Measurements from ENCODE around the gene ABCC1.
"Not testable (repeated sequence)": the region's sequence is repeated elsewhere in the genome, so short reads cannot be mapped to it uniquely, and the experiment has no call there.

ABCC1 gene

DNA sequence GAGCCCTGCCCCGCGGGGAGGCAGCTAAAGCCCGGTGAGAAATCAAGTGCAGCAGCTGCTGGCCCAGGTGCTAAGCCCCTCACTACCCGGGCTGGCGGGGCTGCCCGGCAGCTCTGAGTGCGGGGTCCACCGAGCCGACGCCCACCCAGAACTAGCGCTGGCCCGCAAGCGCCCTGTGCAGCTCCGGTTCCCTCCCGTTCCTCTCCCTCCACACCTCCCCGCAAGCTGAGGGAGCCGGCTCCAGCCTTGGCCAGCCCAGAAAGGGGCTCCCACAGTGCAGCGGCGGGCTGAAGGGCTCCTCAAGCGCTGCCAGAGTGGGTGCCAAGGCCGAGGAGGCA is 155.4 kb downstream of the ABCC1 start:
- not testable (repeated sequence) for DNase-seq

DNA sequence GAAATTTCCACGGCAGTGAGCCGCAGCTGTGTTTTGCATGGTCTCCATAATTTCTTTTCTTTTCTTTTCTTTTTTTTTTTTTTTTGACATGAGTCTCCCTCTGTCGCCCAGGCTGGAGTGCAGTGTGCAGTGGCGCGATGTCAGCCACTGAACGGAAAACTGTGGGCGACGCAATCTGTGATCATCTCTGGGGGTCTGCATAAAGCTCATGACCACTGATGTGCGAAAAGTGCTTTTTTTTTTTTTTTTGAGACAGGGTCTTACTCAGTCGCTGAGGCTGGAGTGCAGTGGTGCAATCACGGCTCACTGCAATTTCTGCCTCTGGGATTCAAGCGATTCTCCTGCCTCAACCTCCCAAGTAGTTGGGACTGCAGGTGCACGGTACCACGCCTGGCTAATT is 156.2 kb downstream of the ABCC1 start:
- DNase-seq: no peak

DNA sequence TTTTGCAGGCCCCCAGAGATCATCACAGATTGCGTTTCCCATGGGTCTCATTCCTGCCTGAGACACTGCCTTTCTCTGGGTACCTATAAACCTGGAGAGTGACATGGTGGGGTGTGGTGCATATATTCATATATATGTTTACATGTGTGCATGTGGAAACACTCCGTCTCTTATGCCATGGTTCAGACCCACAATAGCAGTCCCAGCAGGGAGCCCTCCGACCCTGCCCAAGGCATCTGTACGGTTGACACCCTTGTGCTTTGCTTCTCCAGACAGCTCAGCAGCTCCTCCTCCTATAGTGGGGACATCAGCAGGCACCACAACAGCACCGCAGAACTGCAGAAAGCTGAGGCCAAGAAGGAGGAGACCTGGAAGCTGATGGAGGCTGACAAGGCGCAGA is 157.1 kb downstream of the ABCC1 start:
- DNase-seq: no peak

DNA sequence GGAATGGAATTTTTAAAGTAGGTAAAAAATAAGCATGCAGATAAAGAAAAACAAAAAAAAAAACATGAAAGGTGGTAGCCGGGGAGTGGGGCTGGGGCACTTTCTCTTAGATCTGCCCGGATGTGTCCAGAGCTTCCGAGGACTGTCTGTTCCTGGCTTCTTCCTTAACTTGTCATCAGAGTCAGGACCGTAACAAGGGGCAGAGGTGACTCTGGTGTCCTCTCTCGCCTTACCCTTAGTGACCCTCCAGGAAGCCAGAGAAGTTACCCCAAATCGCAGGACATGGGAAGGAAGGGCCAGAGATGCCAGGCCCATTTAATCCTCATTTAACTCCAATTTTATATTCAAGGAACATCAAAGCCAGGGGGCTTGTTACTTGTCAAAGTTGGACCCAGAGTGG is 158.4 kb downstream of the ABCC1 start:
- no peak for DNase-seq

DNA sequence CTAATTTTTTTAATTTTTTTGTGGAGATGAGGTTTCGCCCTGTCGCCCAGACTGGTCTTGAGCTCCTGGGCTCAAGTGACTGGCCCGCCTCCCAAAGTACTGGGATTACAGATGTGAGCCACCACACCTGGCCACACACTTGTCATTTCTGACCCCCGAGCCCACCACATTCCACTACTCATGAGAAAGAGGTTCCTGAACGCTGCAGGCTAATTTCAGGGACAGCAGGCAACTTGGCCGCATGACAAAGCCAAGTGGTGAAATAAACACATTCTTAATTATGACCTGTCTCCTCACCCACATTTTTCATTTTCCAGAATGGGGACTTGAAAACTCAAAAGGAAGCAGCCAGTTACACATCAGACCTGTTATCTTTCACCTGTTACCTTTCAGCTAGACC is 159.3 kb downstream of the ABCC1 start:
- DNase-seq: no peak

DNA sequence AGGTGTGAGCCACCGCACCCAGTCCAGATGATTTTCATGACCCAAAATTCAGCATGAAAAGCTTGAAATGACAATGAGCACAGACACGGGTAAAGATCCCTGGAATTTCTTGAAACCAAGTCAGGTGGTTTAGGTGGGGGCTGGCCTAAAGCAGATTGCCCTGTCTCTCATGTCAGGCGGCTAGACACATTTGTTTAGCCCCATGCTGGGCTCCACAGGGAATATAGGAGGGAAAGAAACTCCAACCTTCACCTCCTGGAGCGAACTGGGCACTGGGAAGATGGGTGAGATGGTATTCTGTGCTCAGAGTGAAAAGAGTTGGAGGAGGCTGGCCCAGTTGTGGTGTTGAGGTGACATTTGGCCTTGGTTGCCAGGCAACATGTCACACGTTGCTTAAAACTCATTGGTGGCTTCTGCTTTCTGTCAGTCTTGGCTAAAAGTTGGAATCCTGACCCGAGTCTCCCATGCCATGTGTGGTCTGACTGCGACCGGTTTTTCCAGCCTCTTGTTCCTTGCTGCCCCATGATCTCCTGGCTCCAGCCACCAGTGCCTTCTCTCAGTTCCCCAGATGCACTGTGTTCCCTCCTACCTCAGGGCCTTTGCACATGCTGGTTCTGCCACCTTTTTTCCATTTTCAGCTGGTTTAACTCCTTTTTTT is 160.2 kb downstream of the ABCC1 start:
- no peak for DNase-seq

DNA sequence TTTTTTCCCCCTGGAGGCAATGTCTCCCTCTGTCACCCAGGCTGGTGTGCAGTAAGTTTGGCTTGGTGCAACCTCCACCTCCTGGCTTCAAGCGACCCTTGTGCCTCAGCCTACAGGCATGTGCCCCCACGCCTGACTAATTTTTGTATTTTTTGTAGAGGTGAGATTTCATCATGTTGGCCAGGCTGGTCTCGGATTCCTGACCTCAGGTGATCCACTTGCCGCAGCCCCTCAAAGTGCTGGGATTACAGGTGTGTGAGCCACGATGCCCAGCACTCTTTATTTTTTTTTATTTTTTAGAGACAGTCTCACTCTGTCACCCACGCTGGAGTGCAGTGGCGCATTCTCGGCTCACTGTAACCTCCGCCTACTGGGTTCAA is 160.7 kb downstream of the ABCC1 start:
- no peak for DNase-seq

DNA sequence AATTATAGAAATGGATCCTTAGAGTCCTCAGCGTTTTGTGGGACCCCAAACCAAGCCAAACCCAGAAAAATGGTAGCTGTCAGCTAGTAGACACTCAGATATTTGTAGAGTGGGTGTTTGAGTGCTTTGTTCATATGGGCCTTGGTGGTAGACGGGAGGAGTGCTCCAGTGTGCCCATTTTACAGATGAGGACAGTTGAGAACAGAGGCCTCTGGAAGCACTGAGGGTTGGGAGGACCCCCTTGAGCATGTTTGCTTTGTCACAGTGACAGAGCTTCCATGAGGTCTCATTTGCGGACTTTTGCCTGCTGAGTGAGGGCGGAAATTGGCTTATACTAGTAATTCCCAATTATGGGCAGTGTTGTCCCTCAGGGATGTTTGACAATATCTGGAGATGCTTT is 162.2 kb downstream of the ABCC1 start:
- no peak for DNase-seq

DNA sequence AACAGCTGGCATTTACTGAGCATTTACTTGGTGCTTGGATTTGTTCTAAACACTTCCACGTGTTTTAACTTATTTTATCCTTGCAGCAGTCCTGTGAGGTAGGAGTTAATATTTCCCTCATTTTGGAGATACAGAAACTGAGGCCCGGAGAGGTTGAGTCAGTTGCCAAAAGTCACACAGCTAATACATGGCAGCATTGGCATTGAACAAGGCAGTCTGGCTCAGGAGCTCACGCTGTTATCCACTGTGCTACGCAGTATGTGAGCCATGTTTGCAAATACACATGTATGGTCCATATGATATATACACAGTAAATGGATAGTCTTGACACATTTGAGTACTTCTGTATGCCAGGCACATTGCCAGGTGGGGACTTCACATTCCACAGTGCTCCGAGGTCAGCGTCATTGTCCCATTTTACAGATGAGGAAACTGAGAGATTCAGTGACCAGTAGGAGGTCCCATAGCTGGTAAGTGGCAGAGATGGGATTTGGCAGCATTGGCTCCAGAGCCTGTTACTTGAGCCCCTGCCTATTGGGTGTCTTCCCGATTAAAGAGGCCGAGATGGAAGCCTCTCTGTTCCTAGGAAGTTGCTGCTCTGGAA is 163.1 kb downstream of the ABCC1 start:
- no peak for DNase-seq

DNA sequence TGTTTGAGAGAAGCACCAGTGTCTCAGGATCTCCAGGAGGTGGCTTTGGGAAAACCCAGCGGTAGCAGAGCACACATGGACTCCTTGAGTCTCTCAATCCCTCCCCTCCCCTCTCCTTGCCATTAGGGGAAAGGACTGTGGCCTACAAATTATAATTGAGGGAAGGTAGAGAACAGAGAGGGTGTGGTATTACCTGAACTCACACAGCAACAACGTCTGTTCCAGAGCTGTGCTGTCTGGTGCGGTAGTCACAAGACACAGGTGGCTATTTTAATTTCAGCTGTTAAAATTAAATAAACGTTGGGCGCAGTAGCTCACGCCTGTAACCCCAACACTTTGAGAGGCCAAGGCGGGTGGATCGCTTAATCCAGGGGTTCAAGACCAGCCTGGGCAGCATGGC is 163.7 kb downstream of the ABCC1 start:
- no peak for DNase-seq

DNA sequence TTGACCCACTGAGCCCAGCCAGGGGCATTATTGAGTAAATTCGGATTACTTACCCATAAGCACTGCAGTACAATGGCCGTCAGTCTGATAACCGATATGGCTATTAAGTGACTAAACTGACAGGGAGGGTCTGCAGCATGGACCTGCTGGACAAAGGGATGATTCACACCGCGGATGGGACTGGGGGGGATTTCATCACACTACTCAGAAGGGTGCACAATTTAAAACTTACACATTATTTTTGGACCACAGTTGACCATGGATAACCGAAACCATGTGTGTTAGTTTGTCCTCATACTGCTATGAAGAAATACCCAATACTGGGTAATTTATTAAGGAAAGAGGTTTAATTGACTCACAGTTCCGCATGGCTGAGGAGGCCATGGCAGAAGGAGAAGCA is 167.4 kb downstream of the ABCC1 start:
- no peak for DNase-seq

DNA sequence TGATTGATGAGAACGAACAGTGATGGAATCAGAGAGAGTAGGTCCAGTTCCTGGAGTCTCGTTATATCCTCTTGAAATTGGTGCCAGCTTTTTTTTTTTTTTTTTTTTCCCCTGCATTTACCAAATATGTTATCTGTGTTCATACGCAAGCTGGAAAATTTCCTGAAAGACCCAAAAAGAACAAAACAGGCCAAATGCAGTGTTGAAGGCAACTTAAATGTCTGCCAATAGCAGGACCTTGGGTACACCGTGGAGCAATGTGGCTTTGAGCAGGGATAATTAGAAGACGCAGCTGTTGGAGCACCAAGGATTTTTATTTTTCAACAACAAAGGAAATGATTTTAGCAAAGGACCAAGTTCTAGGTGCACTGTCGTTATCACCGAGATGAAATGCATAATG is 168.9 kb downstream of the ABCC1 start:
- DNase-seq: no peak

DNA sequence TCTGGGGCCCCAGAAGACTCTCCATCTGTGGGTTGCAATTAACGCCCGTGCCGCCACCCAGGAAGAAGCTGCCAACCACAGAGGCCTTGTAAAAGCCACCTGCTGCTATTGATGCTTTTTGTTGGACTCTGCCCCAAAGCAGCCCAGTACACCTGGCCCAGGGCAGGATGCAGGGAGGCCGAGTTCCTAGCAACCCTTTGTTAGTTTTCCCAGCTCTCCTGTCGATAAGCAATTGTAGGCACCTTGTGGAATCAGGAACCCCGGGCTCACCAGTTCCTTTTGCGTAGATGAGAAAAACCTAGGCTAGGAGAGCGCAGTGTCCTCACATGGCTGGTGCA is 170.6 kb downstream of the ABCC1 start:
- no peak for DNase-seq

DNA sequence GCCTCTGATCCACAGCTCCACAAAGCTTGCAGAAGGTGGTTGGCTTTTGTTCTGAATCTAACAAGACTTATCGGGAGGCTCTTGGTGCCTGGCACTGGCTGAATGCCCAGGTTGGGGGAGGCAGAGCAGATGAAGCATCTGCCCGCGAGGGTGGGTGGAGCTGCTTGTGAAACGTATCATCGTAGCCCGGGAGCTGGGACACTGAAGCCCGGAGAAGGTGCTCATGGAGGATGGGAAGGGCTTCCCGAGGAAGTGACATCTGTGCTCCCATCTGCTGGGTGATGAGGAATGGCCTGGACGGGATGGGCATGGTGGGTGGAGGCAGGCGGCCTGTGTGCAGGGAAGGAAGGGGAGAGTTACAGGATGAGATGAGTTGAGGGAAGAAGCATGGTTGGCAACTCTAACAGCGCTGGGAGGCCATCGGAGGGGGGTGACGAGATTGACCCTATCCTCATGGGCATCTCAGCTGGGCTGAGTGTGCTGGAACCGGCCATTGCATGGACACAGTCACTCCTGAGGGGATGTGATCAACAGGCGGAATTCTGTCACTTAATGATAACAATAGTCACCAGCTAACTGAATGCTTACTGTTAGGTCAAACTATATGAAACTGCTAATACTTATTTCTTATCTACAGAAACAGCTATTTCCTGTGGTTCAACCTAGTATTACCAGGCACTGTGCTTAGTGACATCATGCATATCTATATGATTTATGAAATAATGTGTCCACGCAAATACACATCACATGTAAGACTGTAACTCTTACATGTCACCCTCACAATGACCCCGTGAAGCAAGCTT is 171.2 kb downstream of the ABCC1 start:
- peak in 56 of 58 donors; percentile 1 to 86 (median 47) for DNase-seq

DNA sequence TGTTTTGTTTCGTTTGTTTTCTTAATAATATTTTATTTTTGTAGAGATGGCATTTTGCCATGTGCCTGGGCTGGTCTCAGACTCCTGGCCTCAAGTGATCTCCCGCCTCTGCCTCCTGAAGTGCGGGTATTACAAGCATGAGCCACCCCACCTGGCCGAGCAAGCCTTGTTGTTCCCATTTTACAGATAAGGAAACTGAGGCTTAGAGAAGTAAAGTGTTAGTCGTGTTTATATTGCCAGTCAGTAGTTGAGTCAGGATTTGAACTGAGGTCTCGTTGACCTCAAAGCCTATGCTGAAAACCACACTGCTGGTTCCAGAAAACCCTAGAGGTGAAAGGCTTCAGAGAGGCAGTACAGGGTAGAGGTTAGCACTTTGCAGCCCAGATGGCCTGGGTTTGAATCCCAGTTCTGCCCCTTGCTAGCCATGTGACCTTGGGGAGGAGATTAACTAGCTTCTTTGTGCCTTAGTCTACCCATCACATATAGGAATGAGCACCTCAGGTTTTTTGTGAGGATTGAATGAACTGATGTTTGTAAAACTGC is 171.8 kb downstream of the ABCC1 start:
- DNase-seq: no peak

DNA sequence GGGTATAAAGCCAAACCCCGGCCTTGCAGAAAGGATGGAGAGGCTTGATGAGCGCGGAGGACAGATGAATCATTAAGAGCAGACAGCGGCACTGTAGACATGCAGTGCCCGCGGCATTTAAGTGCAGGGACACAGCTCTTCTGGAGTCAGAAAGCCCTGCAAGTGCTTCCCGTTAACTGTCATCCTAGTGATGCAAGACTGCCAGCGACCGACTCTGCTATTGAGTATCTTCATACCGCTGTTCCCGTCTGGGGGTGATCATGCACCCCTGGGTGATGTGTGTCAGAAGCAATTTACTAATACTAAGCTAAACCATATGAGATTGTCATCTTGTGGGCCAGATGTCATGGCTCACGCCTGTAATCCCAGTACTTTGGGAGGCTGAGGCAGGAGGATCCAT is 172.8 kb downstream of the ABCC1 start:
- DNase-seq: no peak

DNA sequence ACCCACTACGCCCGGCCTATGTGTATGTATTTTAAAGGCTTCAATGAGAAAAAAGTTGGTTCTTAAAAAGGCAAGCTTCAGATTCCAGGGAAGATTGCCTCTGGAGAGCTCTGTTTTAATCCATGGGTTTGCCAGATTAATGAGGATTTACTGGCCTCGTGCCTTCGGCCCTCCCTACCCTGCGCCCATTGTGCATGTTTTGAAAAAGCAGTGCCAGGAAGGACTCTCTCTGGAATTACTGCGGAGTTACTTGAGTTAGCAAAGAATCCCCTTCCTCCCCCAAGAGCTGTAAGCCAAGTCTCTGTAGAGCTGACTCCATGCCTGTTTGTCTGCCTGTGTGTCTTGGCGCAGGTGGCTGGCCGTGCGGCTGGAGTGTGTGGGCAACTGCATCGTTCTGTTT is 175.0 kb downstream of the ABCC1 start:
- DNase-seq: no peak

DNA sequence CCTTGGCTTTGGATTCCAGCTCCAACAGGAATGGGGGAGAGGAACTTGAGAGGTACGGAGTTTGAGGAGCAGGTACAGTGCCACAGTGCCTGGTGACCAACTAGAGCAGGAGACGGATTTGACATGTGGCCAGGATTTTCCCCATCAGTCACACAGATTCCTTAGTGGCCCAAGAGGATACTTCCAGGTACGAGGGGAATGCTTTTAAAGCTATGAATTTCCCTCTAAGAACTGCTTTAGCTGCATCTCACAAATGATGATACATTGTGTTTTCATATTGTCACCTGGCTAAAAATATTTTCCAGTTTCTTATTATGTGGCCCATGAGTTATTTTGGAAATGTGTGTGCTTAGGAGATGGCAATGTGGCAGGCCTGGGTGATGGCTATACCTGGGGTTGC is 175.6 kb downstream of the ABCC1 start:
- DNase-seq: no peak

DNA sequence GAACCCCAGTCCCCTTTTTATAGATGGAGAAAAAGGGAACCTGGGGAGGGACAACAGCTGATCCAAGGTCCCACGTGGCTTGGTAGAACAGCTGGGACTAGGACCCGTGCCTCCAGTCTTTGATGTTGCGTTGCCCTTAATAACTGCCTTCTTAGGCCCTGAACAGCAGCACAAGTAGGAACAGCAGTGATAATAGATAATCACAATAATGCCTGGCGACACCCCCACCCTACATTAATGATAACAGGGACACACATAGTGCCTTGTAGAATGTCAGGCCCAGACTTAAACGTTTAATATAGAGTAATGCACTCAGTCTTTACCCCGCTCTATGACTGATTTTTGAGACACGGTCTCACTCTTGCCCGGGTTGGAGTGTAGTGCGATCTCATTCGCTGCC is 177.5 kb downstream of the ABCC1 start:
- no peak for DNase-seq

DNA sequence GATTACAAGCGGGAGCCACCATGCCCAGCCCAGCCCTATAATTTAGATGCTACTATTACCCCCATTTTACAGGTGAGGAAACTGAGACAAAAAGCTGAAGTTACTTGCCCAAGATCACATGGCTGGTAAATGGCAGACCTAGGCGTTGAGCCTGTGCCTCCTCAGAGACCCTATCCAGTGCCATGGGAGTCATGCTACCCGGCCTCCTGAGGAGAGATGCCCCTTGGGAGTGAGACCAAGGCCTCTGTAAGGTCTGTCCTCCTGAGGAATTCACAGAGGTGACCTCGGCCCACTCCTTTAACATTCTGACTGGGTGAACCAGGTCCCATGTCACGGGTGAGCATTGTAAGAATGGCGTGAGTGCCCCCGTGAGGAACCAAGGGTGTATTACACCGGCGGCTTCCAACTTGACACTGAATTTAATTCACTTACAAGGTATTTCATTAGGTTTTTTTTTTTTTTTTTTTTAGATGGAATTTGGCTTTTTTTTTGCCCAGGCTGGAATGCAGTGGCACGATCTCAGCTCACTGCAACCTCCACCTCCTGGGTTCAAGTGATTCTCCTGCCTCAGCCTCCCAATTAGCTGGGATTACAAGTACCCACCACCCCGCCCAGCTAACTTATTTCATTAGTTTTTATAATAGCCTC is 178.2 kb downstream of the ABCC1 start:
- peak in 46 of 58 donors; percentile 1 to 63 (median 22) for DNase-seq

DNA sequence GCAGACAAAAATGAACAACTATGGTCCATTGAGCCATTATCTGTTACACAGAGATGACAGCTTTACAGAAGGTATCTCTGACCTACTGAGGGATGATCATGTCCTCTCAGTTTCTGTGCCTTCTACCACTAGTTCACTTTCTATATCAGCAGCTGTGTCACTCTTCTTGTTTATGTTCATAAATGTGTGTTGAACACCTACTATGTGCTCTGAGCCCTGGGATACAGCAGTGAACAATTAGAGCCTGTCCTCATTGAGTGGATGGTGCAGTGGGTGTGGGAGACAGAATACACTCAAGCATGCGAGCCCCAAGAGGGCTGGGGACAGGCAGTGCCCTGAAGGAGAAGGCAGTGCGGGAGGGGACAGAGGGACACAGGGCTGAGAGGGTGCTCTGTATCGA is 181.8 kb downstream of the ABCC1 start:
- no peak for DNase-seq

DNA sequence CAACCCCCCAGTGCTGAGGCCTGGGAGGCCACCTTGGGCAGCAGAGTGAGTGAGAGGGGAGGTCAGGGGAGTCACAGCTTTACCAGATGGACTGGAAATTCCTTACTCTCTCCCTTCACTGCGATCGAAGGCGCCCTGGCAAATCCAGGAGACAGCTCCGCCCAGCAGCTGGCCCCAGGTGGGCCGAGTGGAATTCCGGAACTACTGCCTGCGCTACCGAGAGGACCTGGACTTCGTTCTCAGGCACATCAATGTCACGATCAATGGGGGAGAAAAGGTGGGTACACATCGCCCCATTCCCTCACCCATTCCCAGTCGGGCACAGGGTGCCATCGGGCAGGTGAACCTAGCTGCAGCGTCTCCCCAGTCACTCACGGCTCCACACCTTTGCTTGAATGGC is 182.2 kb downstream of the ABCC1 start:
- no peak for DNase-seq
